GM23248 (cell line): Measurements from ENCODE around the gene FRAT2.

Experiments used
- EZH2 ChIP-seq: fragments of 200-600 bp; sonication (generic); IDR thresholded peaks from 2 replicates; pipeline ENCODE4 v1.6.1; 2018; ENCODE audit warnings: antibody characterized with exemption, mild to moderate bottlenecking; ENCODE audit not compliant: insufficient read depth, poor library complexity, severe bottlenecking
- EZH2phosphoT487 ChIP-seq: fragments of 200-600 bp; sonication (generic); IDR thresholded peaks from 2 replicates; pipeline ENCODE4 v1.6.1; 2018; ENCODE audit warnings: antibody characterized with exemption, moderate library complexity, mild to moderate bottlenecking, low read depth; ENCODE audit not compliant: insufficient read depth

- TF ChIP-seq EZH2 (no peak), EZH2phosphoT487 (no peak)
These were observed 13.3 kb downstream of the FRAT2 start for GRCh38 chr10:97321032-97321803.
